ENCODE data around the gene KTN1. TPM values are rescaled to one million over a fixed set of nuclear protein-coding genes. Genes with fewer than 3 reads are reported as not detected.

The KTN1 gene
- total and polyA plus RNA-seq, 3 experiments from 2014 or later = 50.4 to 146 (median 145) TPM

GRCh38 chr14:55697414-55697861, 117.4 kb downstream of the KTN1 start:
- POLR2A ChIA-PET = no interaction called here
- peaks cover 0 to 2% (median 0%) of the 10 kb centered on the region in 5 donors for H3K9me3 Mint-ChIP-seq
- no peaks in the 10 kb centered on the region for H3K4me1 ChIP-seq (ENCODE audit: insufficient read depth, low read length)
- peaks cover 0 to 2% of the 10 kb centered on the region in 2 donors for H3K27me3 Mint-ChIP-seq
- H3K4me3 Mint-ChIP-seq = no peak overlapping the region
- no peak overlapping the region for H3K27ac ChIP-seq (ENCODE audit: low read depth, low read length)
- no peaks in the 10 kb centered on the region for H3K4me1 Mint-ChIP-seq
- CTCF ChIA-PET = no interaction called here
- no peak overlapping the region for H3K4me3 ChIP-seq (ENCODE audit: low read length)
- H3K27me3 ChIP-seq (ENCODE audit: insufficient read depth, low read length, poor library complexity, severe bottlenecking) = no peaks in the 10 kb centered on the region
- H3K9me3 ChIP-seq (ENCODE audit: low read length) = no peaks in the 10 kb centered on the region
- DNase-seq = no peak
- no peak overlapping the region for H3K27ac Mint-ChIP-seq
- H3K36me3 ChIP-seq (ENCODE audit: insufficient read depth, low read length) = no peaks in the 10 kb centered on the region
- H3K36me3 Mint-ChIP-seq = peaks cover 3 to 23% (median 6%) of the 10 kb centered on the region in 3 donors

GRCh38 chr14:55698051-55698450, 118.0 kb downstream of the KTN1 start:
- POLR2A ChIA-PET = no interaction called here
- H3K9me3 ChIP-seq (ENCODE audit: low read length) = no peaks in the 10 kb centered on the region
- Mint-ChIP-seq H3K4me1 (no peaks in the 10 kb centered on the region), H3K36me3 (peaks cover 3 to 23% (median 6%) of the 10 kb centered on the region in 3 donors), H3K27ac (no peak overlapping the region), H3K9me3 (peaks cover 0 to 2% (median 0%) of the 10 kb centered on the region in 5 donors), H3K27me3 (peaks cover 0 to 2% of the 10 kb centered on the region in 2 donors), H3K4me3 (no peak overlapping the region)
- H3K4me1 ChIP-seq (ENCODE audit: insufficient read depth, low read length) = no peaks in the 10 kb centered on the region
- no peak for DNase-seq
- no peak overlapping the region for H3K4me3 ChIP-seq (ENCODE audit: low read length)
- CTCF ChIA-PET = no interaction called here
- H3K27ac ChIP-seq (ENCODE audit: low read depth, low read length) = no peak overlapping the region
- H3K27me3 ChIP-seq (ENCODE audit: insufficient read depth, low read length, poor library complexity, severe bottlenecking) = no peaks in the 10 kb centered on the region
- H3K36me3 ChIP-seq (ENCODE audit: insufficient read depth, low read length) = no peaks in the 10 kb centered on the region

GRCh38 chr14:55699131-55700057, 119.4 kb downstream of the KTN1 start:
- Mint-ChIP-seq H3K27ac (peak overlapping the region in 1 of 8 donors; percentile 13), H3K27me3 (peaks cover 0 to 2% of the 10 kb centered on the region in 2 donors), H3K9me3 (peaks cover 0 to 2% (median 0%) of the 10 kb centered on the region in 5 donors), H3K36me3 (peaks cover 2 to 23% (median 4%) of the 10 kb centered on the region in 3 donors), H3K4me3 (no peak overlapping the region), H3K4me1 (no peaks in the 10 kb centered on the region)
- Histone ChIP-seq H3K27me3 (ENCODE audit: insufficient read depth, low read length, poor library complexity, severe bottlenecking) (no peaks in the 10 kb centered on the region), H3K4me3 (ENCODE audit: low read length) (no peak overlapping the region), H3K9me3 (ENCODE audit: low read length) (no peaks in the 10 kb centered on the region), H3K27ac (ENCODE audit: low read depth, low read length) (no peak overlapping the region), H3K4me1 (ENCODE audit: insufficient read depth, low read length) (no peaks in the 10 kb centered on the region), H3K36me3 (ENCODE audit: insufficient read depth, low read length) (no peaks in the 10 kb centered on the region)
- CTCF ChIA-PET = no interaction called here
- DNase-seq = no peak
- POLR2A ChIA-PET = no interaction called here

GRCh38 chr14:55701638-55702037, 121.6 kb downstream of the KTN1 start:
- POLR2A ChIA-PET = no interaction called here
- H3K36me3 Mint-ChIP-seq = peaks cover 2 to 23% (median 11%) of the 10 kb centered on the region in 3 donors
- DNase-seq = no peak
- H3K27me3 ChIP-seq (ENCODE audit: insufficient read depth, low read length, poor library complexity, severe bottlenecking) = no peaks in the 10 kb centered on the region
- no peak overlapping the region for H3K27ac Mint-ChIP-seq
- no peak overlapping the region for H3K27ac ChIP-seq (ENCODE audit: low read depth, low read length)
- CTCF ChIA-PET = no interaction called here
- no peak overlapping the region for H3K4me3 ChIP-seq (ENCODE audit: low read length)
- no peaks in the 10 kb centered on the region for H3K4me1 ChIP-seq (ENCODE audit: insufficient read depth, low read length)
- no peaks in the 10 kb centered on the region for H3K4me1 Mint-ChIP-seq
- H3K4me3 Mint-ChIP-seq = no peak overlapping the region
- peaks cover 0 to 2% (median 0%) of the 10 kb centered on the region in 5 donors for H3K9me3 Mint-ChIP-seq
- peaks cover 0 to 2% of the 10 kb centered on the region in 2 donors for H3K27me3 Mint-ChIP-seq
- no peaks in the 10 kb centered on the region for H3K36me3 ChIP-seq (ENCODE audit: insufficient read depth, low read length)
- H3K9me3 ChIP-seq (ENCODE audit: low read length) = no peaks in the 10 kb centered on the region

- H3K9me3 Mint-ChIP-seq = peaks cover 0 to 2% (median 0%) of the 10 kb centered on the region in 5 donors
- H3K27ac ChIP-seq (ENCODE audit: low read depth, low read length) = no peak overlapping the region
- peaks cover 2 to 21% (median 9%) of the 10 kb centered on the region in 3 donors for H3K36me3 Mint-ChIP-seq
- no peak overlapping the region for H3K4me3 ChIP-seq (ENCODE audit: low read length)
- H3K27me3 ChIP-seq (ENCODE audit: insufficient read depth, low read length, poor library complexity, severe bottlenecking) = no peaks in the 10 kb centered on the region
- no peaks in the 10 kb centered on the region for H3K9me3 ChIP-seq (ENCODE audit: low read length)
- H3K4me1 Mint-ChIP-seq = no peaks in the 10 kb centered on the region
- H3K4me1 ChIP-seq (ENCODE audit: insufficient read depth, low read length) = no peaks in the 10 kb centered on the region
- H3K36me3 ChIP-seq (ENCODE audit: insufficient read depth, low read length) = no peaks in the 10 kb centered on the region
- no peak overlapping the region for H3K27ac Mint-ChIP-seq
- peaks cover 0 to 2% of the 10 kb centered on the region in 2 donors for H3K27me3 Mint-ChIP-seq
- DNase-seq = no peak
- ChIA-PET POLR2A (no interaction called here), CTCF (interaction anchor here (0.9 kb wide), 1 partner anchor 772 kb away, joined by 3 read pairs; no protein-coding TSS in a partner anchor)
- H3K4me3 Mint-ChIP-seq = no peak overlapping the region
Measured at GRCh38 chr14:55702511-55702910, 122.5 kb downstream of the KTN1 start.

- no peak overlapping the region for H3K27ac ChIP-seq (ENCODE audit: low read depth, low read length)
- no peaks in the 10 kb centered on the region for H3K36me3 ChIP-seq (ENCODE audit: insufficient read depth, low read length)
- Mint-ChIP-seq H3K4me3 (no peak overlapping the region), H3K36me3 (peaks cover 2 to 21% (median 9%) of the 10 kb centered on the region in 3 donors), H3K9me3 (peaks cover 0 to 2% (median 0%) of the 10 kb centered on the region in 5 donors), H3K4me1 (no peaks in the 10 kb centered on the region), H3K27me3 (peaks cover 0 to 5% of the 10 kb centered on the region in 2 donors), H3K27ac (no peak overlapping the region)
- no peaks in the 10 kb centered on the region for H3K4me1 ChIP-seq (ENCODE audit: insufficient read depth, low read length)
- POLR2A ChIA-PET = no interaction called here
- no peak for DNase-seq
- CTCF ChIA-PET = no interaction called here
- H3K4me3 ChIP-seq (ENCODE audit: low read length) = no peak overlapping the region
- no peaks in the 10 kb centered on the region for H3K27me3 ChIP-seq (ENCODE audit: insufficient read depth, low read length, poor library complexity, severe bottlenecking)
- no peaks in the 10 kb centered on the region for H3K9me3 ChIP-seq (ENCODE audit: low read length)
Measured at GRCh38 chr14:55704654-55705053, 124.6 kb downstream of the KTN1 start.

- H3K36me3 ChIP-seq (ENCODE audit: insufficient read depth, low read length) = no peaks in the 10 kb centered on the region
- no peak for DNase-seq
- H3K4me1 ChIP-seq (ENCODE audit: insufficient read depth, low read length) = no peaks in the 10 kb centered on the region
- no peak overlapping the region for H3K4me3 Mint-ChIP-seq
- no peak overlapping the region for H3K4me3 ChIP-seq (ENCODE audit: low read length)
- no peaks in the 10 kb centered on the region for H3K27me3 ChIP-seq (ENCODE audit: insufficient read depth, low read length, poor library complexity, severe bottlenecking)
- H3K27ac ChIP-seq (ENCODE audit: low read depth, low read length) = no peak overlapping the region
- ChIA-PET CTCF (interaction anchor here (1.5 kb wide), 1 partner anchor 769 kb away, joined by 5 read pairs; no protein-coding TSS in a partner anchor), POLR2A (no interaction called here)
- peaks cover 2 to 13% (median 9%) of the 10 kb centered on the region in 3 donors for H3K36me3 Mint-ChIP-seq
- peak overlapping the region in 1 of 8 donors; percentile 44 for H3K27ac Mint-ChIP-seq
- no peaks in the 10 kb centered on the region for H3K4me1 Mint-ChIP-seq
- no peaks in the 10 kb centered on the region for H3K9me3 ChIP-seq (ENCODE audit: low read length)
- H3K27me3 Mint-ChIP-seq = peaks cover 0 to 5% of the 10 kb centered on the region in 2 donors
- H3K9me3 Mint-ChIP-seq = no peaks in the 10 kb centered on the region
Measured at GRCh38 chr14:55705651-55706364, 125.8 kb downstream of the KTN1 start.

- Mint-ChIP-seq H3K36me3 (peaks cover under 1 to 9% (median 8%) of the 10 kb centered on the region in 3 donors), H3K4me1 (no peaks in the 10 kb centered on the region), H3K27me3 (peaks cover 0 to 5% of the 10 kb centered on the region in 2 donors), H3K27ac (no peak overlapping the region), H3K4me3 (no peak overlapping the region), H3K9me3 (no peaks in the 10 kb centered on the region)
- CTCF ChIA-PET = interaction anchor here (1.5 kb wide), 1 partner anchor 768 kb away, joined by 5 read pairs; no protein-coding TSS in a partner anchor
- no peak overlapping the region for H3K27ac ChIP-seq (ENCODE audit: low read depth, low read length)
- no peak for DNase-seq
- H3K9me3 ChIP-seq (ENCODE audit: low read length) = no peaks in the 10 kb centered on the region
- H3K27me3 ChIP-seq (ENCODE audit: insufficient read depth, low read length, poor library complexity, severe bottlenecking) = no peaks in the 10 kb centered on the region
- no peak overlapping the region for H3K4me3 ChIP-seq (ENCODE audit: low read length)
- H3K36me3 ChIP-seq (ENCODE audit: insufficient read depth, low read length) = no peaks in the 10 kb centered on the region
- POLR2A ChIA-PET = no interaction called here
- no peaks in the 10 kb centered on the region for H3K4me1 ChIP-seq (ENCODE audit: insufficient read depth, low read length)
Measured at GRCh38 chr14:55706365-55706684, 126.3 kb downstream of the KTN1 start.

Measured in CD8-positive, alpha-beta memory T cell (primary cell).